Tibial nerve (tissue), 3 donors: Measurements from ENCODE around the gene ERC2.

Experiments used
- POLR2A ChIP-seq, 2 donors: fragments of 450-650 bp; IDR thresholded peaks; one replicate each; pipeline ENCODE4 v1.6.1; 2017; ENCODE audit warnings: antibody characterized with exemption in 2 of 2, mild to moderate bottlenecking in 2 of 2, moderate library complexity in 2 of 2
- TF ChIP-seq, protein P1 (sequence below), 5 experiments: fragments of 200-600 bp in 3 of 5; fragments of 450-650 bp in 2 of 5; sonication (generic) in 3 of 5; IDR thresholded peaks; one replicate each; pipeline ENCODE4 v1.5.1; 2016 to 2019; ENCODE audit warnings: antibody characterized with exemption in 5 of 5, mild to moderate bottlenecking in 3 of 5, moderate library complexity in 2 of 5

- TF ChIP-seq POLR2A (IDR thresholded peaks at IDR 0.05): no peak
- TF ChIP-seq, protein P1, sequence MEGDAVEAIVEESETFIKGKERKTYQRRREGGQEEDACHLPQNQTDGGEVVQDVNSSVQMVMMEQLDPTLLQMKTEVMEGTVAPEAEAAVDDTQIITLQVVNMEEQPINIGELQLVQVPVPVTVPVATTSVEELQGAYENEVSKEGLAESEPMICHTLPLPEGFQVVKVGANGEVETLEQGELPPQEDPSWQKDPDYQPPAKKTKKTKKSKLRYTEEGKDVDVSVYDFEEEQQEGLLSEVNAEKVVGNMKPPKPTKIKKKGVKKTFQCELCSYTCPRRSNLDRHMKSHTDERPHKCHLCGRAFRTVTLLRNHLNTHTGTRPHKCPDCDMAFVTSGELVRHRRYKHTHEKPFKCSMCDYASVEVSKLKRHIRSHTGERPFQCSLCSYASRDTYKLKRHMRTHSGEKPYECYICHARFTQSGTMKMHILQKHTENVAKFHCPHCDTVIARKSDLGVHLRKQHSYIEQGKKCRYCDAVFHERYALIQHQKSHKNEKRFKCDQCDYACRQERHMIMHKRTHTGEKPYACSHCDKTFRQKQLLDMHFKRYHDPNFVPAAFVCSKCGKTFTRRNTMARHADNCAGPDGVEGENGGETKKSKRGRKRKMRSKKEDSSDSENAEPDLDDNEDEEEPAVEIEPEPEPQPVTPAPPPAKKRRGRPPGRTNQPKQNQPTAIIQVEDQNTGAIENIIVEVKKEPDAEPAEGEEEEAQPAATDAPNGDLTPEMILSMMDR (IDR thresholded peaks at IDR 0.05): no peak
These were observed 403.6 kb downstream of the ERC2 start for GRCh38 chr3:56064684-56065083.
